ENCODE data around the gene B3GALT5. TPM values are rescaled to one million over a fixed set of nuclear protein-coding genes. Genes with fewer than 3 reads are reported as not detected.
A peak's percentile ranks its signal among the peaks of the same experiment; 100 is the strongest.

The B3GALT5 gene
- total and polyA plus RNA-seq, 9 donors = 0.08 to 0.84 (median 0.24) TPM

- H3K36me3 ChIP-seq (ENCODE audit: control insufficient read depth, insufficient read depth, low read length) = no peaks in the 10 kb centered on the region
- no peak for DNase-seq
- H3K4me3 ChIP-seq (ENCODE audit: low read length) = no peak overlapping the region
- H3K27ac ChIP-seq (ENCODE audit: low read length) = no peak overlapping the region
- H3K9me3 ChIP-seq (replicated peaks; ENCODE audit: control insufficient read depth, low read depth, low read length) = no peaks in the 10 kb centered on the region
- H3K27me3 ChIP-seq (ENCODE audit: control insufficient read depth, insufficient read depth, low read length) = no peaks in the 10 kb centered on the region
- WGBS (ENCODE audit: insufficient coverage) = 82% methylated on average over 9 of the region's 12 CpGs
- peaks cover 28% of the 10 kb centered on the region for H3K4me1 ChIP-seq (ENCODE audit: control insufficient read depth, insufficient read depth, low read length)
These were observed 51.8 kb downstream of the B3GALT5 start for GRCh38 chr21:39664586-39664985.

DNA sequence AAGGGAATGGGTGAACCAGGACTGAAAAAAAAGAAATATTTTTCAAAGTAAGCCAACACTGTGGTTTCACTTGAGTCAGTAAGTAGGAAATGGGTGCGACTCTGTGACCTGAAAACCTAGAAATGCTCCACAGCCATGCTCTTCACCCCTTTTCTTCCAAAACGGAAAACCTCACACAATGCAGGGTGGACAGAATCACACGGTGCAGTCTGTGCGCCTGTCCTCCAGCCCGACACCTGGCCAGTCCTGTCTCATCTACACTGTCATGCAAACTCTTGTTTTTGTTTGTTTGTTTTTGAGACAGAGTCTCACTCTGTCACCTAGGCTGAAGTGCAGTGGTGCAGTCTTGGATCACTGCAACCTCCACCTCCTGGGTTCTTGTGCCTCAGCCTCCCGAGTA, 53.3 kb downstream of the B3GALT5 start:
- H3K4me1 ChIP-seq (ENCODE audit: control insufficient read depth, insufficient read depth, low read length) = peaks cover 14% of the 10 kb centered on the region
- H3K4me3 ChIP-seq (ENCODE audit: low read length) = no peak overlapping the region
- DNase-seq = no peak
- H3K36me3 ChIP-seq (ENCODE audit: control insufficient read depth, insufficient read depth, low read length) = no peaks in the 10 kb centered on the region
- no peak overlapping the region for H3K27ac ChIP-seq (ENCODE audit: low read length)
- H3K9me3 ChIP-seq (replicated peaks; ENCODE audit: control insufficient read depth, low read depth, low read length) = no peaks in the 10 kb centered on the region
- WGBS (ENCODE audit: insufficient coverage) = 100% methylated on average over 1 of the region's 6 CpGs
- H3K27me3 ChIP-seq (ENCODE audit: control insufficient read depth, insufficient read depth, low read length) = no peaks in the 10 kb centered on the region

- Histone ChIP-seq H3K4me3 (ENCODE audit: low read length) (no peak overlapping the region), H3K4me1 (ENCODE audit: control insufficient read depth, insufficient read depth, low read length) (peaks cover 7% of the 10 kb centered on the region), H3K27me3 (ENCODE audit: control insufficient read depth, insufficient read depth, low read length) (no peaks in the 10 kb centered on the region), H3K27ac (ENCODE audit: low read length) (no peak overlapping the region), H3K9me3 (replicated peaks; ENCODE audit: control insufficient read depth, low read depth, low read length) (no peaks in the 10 kb centered on the region), H3K36me3 (ENCODE audit: control insufficient read depth, insufficient read depth, low read length) (no peaks in the 10 kb centered on the region)
- 71% methylated on average over 17 of the region's 17 CpGs for WGBS (ENCODE audit: insufficient coverage)
- DNase-seq = peak; percentile 30
These were observed 54.1 kb downstream of the B3GALT5 start for GRCh38 chr21:39666681-39667315.

DNA sequence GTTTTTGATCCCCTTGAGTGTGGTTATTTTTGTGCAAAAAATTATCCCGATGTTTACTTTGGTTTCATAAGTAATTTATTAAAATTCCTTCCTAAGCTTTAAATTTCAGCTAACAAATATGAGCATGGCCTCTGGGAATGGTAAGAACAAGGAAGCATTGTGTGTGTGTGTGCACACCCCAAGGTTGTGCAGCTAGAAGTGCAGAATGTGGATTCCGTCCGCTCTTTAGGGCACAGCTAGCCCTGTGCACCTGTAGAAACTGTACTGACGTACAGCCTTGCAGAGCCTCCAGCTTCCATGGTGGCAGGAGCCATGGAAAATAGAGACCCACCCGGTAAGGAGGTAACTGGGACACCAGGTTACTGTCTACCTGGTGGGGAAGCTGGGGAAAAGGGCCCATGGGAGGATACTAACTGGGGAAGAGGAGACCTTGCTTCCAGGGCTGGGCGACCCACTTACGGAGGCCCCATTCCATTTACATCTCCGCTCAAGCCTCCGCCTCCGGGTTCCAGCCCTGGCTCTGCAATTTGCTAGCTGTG, 54.7 kb downstream of the B3GALT5 start:
- H3K4me3 ChIP-seq (ENCODE audit: low read length) = no peak overlapping the region
- no peaks in the 10 kb centered on the region for H3K36me3 ChIP-seq (ENCODE audit: control insufficient read depth, insufficient read depth, low read length)
- no peaks in the 10 kb centered on the region for H3K9me3 ChIP-seq (replicated peaks; ENCODE audit: control insufficient read depth, low read depth, low read length)
- no peaks in the 10 kb centered on the region for H3K27me3 ChIP-seq (ENCODE audit: control insufficient read depth, insufficient read depth, low read length)
- WGBS (ENCODE audit: insufficient coverage) = 91% methylated on average over 4 of the region's 10 CpGs
- H3K27ac ChIP-seq (ENCODE audit: low read length) = no peak overlapping the region
- DNase-seq = no peak
- peaks cover 7% of the 10 kb centered on the region for H3K4me1 ChIP-seq (ENCODE audit: control insufficient read depth, insufficient read depth, low read length)

DNA sequence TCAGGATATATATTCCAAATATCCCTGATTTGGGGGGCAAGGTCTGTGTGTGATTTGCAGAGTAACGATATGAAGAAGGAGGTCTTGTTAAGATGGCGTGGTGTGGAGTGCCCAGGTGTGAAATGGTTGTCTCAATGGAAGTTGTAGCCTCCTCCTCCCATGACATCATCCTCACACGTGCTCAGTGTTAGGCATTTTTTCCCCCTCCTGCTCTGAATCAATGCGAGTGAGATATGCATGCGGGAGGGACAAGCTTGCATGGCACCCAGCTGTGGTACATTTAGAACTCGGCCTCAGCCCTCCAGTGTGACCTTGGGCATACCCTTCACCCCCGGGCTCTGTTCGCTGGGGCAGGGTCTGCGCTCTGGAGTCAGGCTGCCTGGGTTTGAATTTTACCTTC, 55.6 kb downstream of the B3GALT5 start:
- Histone ChIP-seq H3K4me1 (ENCODE audit: control insufficient read depth, insufficient read depth, low read length) (peaks cover 7% of the 10 kb centered on the region), H3K9me3 (replicated peaks; ENCODE audit: control insufficient read depth, low read depth, low read length) (no peaks in the 10 kb centered on the region), H3K4me3 (ENCODE audit: low read length) (no peak overlapping the region), H3K36me3 (ENCODE audit: control insufficient read depth, insufficient read depth, low read length) (no peaks in the 10 kb centered on the region), H3K27me3 (ENCODE audit: control insufficient read depth, insufficient read depth, low read length) (no peaks in the 10 kb centered on the region), H3K27ac (ENCODE audit: low read length) (no peak overlapping the region)
- no peak for DNase-seq
- WGBS (ENCODE audit: insufficient coverage) = 88% methylated on average over 6 of the region's 9 CpGs

- Histone ChIP-seq H3K4me1 (ENCODE audit: control insufficient read depth, insufficient read depth, low read length) (peaks cover 14% of the 10 kb centered on the region), H3K36me3 (ENCODE audit: control insufficient read depth, insufficient read depth, low read length) (no peaks in the 10 kb centered on the region), H3K9me3 (replicated peaks; ENCODE audit: control insufficient read depth, low read depth, low read length) (no peaks in the 10 kb centered on the region), H3K27ac (ENCODE audit: low read length) (no peak overlapping the region), H3K4me3 (ENCODE audit: low read length) (no peak overlapping the region), H3K27me3 (ENCODE audit: control insufficient read depth, insufficient read depth, low read length) (no peaks in the 10 kb centered on the region)
- no peak for DNase-seq
- WGBS (ENCODE audit: insufficient coverage) = 82% methylated on average over 7 of the region's 9 CpGs
These were observed 56.7 kb downstream of the B3GALT5 start for GRCh38 chr21:39669485-39669884.

- Histone ChIP-seq H3K4me3 (ENCODE audit: low read length) (no peak overlapping the region), H3K27ac (ENCODE audit: low read length) (no peak overlapping the region), H3K4me1 (ENCODE audit: control insufficient read depth, insufficient read depth, low read length) (peaks cover 14% of the 10 kb centered on the region), H3K27me3 (ENCODE audit: control insufficient read depth, insufficient read depth, low read length) (no peaks in the 10 kb centered on the region), H3K9me3 (replicated peaks; ENCODE audit: control insufficient read depth, low read depth, low read length) (no peaks in the 10 kb centered on the region), H3K36me3 (ENCODE audit: control insufficient read depth, insufficient read depth, low read length) (no peaks in the 10 kb centered on the region)
- WGBS (ENCODE audit: insufficient coverage) = 59% methylated on average over 2 of the region's 8 CpGs
- DNase-seq = no peak
These were observed 57.4 kb downstream of the B3GALT5 start for GRCh38 chr21:39669976-39670661.

GRCh38 chr21:39670701-39671100, 58.0 kb downstream of the B3GALT5 start:
- H3K4me3 ChIP-seq (ENCODE audit: low read length) = no peak overlapping the region
- H3K36me3 ChIP-seq (ENCODE audit: control insufficient read depth, insufficient read depth, low read length) = no peaks in the 10 kb centered on the region
- H3K27ac ChIP-seq (ENCODE audit: low read length) = no peak overlapping the region
- no CpG with 5 or more reads among the region's 2 CpGs for WGBS (ENCODE audit: insufficient coverage)
- H3K9me3 ChIP-seq (replicated peaks; ENCODE audit: control insufficient read depth, low read depth, low read length) = no peaks in the 10 kb centered on the region
- H3K4me1 ChIP-seq (ENCODE audit: control insufficient read depth, insufficient read depth, low read length) = peaks cover 18% of the 10 kb centered on the region
- H3K27me3 ChIP-seq (ENCODE audit: control insufficient read depth, insufficient read depth, low read length) = no peaks in the 10 kb centered on the region
- DNase-seq = no peak

- no peak for DNase-seq
- H3K27ac ChIP-seq (ENCODE audit: low read length) = no peak overlapping the region
- H3K9me3 ChIP-seq (replicated peaks; ENCODE audit: control insufficient read depth, low read depth, low read length) = no peaks in the 10 kb centered on the region
- H3K4me3 ChIP-seq (ENCODE audit: low read length) = no peak overlapping the region
- H3K4me1 ChIP-seq (ENCODE audit: control insufficient read depth, insufficient read depth, low read length) = peaks cover 20% of the 10 kb centered on the region
- no peaks in the 10 kb centered on the region for H3K27me3 ChIP-seq (ENCODE audit: control insufficient read depth, insufficient read depth, low read length)
- 78% methylated on average over 5 of the region's 8 CpGs for WGBS (ENCODE audit: insufficient coverage)
- no peaks in the 10 kb centered on the region for H3K36me3 ChIP-seq (ENCODE audit: control insufficient read depth, insufficient read depth, low read length)
These were observed 59.2 kb downstream of the B3GALT5 start for GRCh38 chr21:39671986-39672385.

GRCh38 chr21:39673163-39673562, 60.4 kb downstream of the B3GALT5 start:
- Histone ChIP-seq H3K27ac (ENCODE audit: low read length) (no peak overlapping the region), H3K4me1 (ENCODE audit: control insufficient read depth, insufficient read depth, low read length) (peaks cover 19% of the 10 kb centered on the region), H3K36me3 (ENCODE audit: control insufficient read depth, insufficient read depth, low read length) (no peaks in the 10 kb centered on the region), H3K27me3 (ENCODE audit: control insufficient read depth, insufficient read depth, low read length) (no peaks in the 10 kb centered on the region), H3K4me3 (ENCODE audit: low read length) (no peak overlapping the region), H3K9me3 (replicated peaks; ENCODE audit: control insufficient read depth, low read depth, low read length) (no peaks in the 10 kb centered on the region)
- no peak for DNase-seq
- WGBS (ENCODE audit: insufficient coverage) = 76% methylated on average over 7 of the region's 9 CpGs

Data from muscle of leg (tissue), 11 donors.